ENCODE measurements around the gene ADAM8. TPM values are rescaled to one million over a fixed set of nuclear protein-coding genes. Genes with fewer than 3 reads are reported as not detected.
A peak's percentile ranks its signal among the peaks of the same experiment; 100 is the strongest.
"Not testable (repeated sequence)": the region's sequence is repeated elsewhere in the genome, so short reads cannot be mapped to it uniquely, and the experiment has no call there.

The ADAM8 gene
- 0.36 TPM in 1 of 2 replicates, not detected in the other for total RNA-seq (ENCODE audit: low replicate concordance)

GRCh38 chr10:133276435-133277201 is at the start of gene ADAM8:
Gene ADAM8, minus strand, starts transcription at chr10:133276868. Its CDS starts 51 bp downstream, at chr10:133276817.
- TF ChIP-seq CTCF (IDR thresholded peaks at IDR 0.05; ENCODE audit: insufficient read depth, low read length): no peak
- no peak for DNase-seq (ENCODE audit: low read depth)
- no peak within 1 kb of the TSS for H3K4me3 ChIP-seq (ENCODE audit: low read depth, low read length)

- no peak for DNase-seq (ENCODE audit: low read depth)
- no peak for TF ChIP-seq CTCF (IDR thresholded peaks at IDR 0.05; ENCODE audit: insufficient read depth, low read length)
- H3K4me3 ChIP-seq (ENCODE audit: low read depth, low read length): no peak overlapping the region
Observed at GRCh38 chr10:133326223-133326551, 49.5 kb upstream of the ADAM8 start.

- TF ChIP-seq CTCF (IDR thresholded peaks at IDR 0.05; ENCODE audit: insufficient read depth, low read length): no peak
- DNase-seq (ENCODE audit: low read depth): no peak
- H3K4me3 ChIP-seq (ENCODE audit: low read depth, low read length): peak overlapping the region; percentile 35
Observed at GRCh38 chr10:133325440-133326222, 49.0 kb upstream of the ADAM8 start.

- no peak overlapping the region for H3K4me3 ChIP-seq (ENCODE audit: low read depth, low read length)
- no peak for DNase-seq (ENCODE audit: low read depth)
- no peak for TF ChIP-seq CTCF (IDR thresholded peaks at IDR 0.05; ENCODE audit: insufficient read depth, low read length)
Observed at GRCh38 chr10:133324857-133325260, 48.2 kb upstream of the ADAM8 start.

GRCh38 chr10:133324198-133324792 is 47.6 kb upstream of the ADAM8 start:
- TF ChIP-seq CTCF (IDR thresholded peaks at IDR 0.05; ENCODE audit: insufficient read depth, low read length): no peak
- H3K4me3 ChIP-seq (ENCODE audit: low read depth, low read length): peak overlapping the region; percentile 33
- peak; percentile 49 for DNase-seq (ENCODE audit: low read depth)

GRCh38 chr10:133322064-133322709 is 45.5 kb upstream of the ADAM8 start:
- not testable (repeated sequence) for DNase-seq (ENCODE audit: low read depth); H3K4me3 ChIP-seq (ENCODE audit: low read depth, low read length)

GRCh38 chr10:133320852-133321422 is 44.3 kb upstream of the ADAM8 start:
- DNase-seq (ENCODE audit: low read depth); H3K4me3 ChIP-seq (ENCODE audit: low read depth, low read length): not testable (repeated sequence)

Measured in fibroblast of the aortic adventitia (primary cell).